Measurements from ENCODE around the gene FHL1. TPM values are rescaled to one million over a fixed set of nuclear protein-coding genes. Genes with fewer than 3 reads are reported as not detected.

FHL1 gene
- total RNA-seq, 1 donor from 2014 or later: 37.3 TPM

- no peak for TF ChIP-seq CTCF (IDR thresholded peaks at IDR 0.05; ENCODE audit: insufficient read depth, low read length, poor library complexity, severe bottlenecking)
- H3K27me3 ChIP-seq (ENCODE audit: control insufficient read depth, insufficient read depth, low read length): no peaks in the 10 kb centered on the region
- DNase-seq (ENCODE audit: low read depth): no peak
- H3K36me3 ChIP-seq (ENCODE audit: control insufficient read depth, insufficient read depth, low read length): no peaks in the 10 kb centered on the region
- no peak overlapping the region for H3K4me3 ChIP-seq (ENCODE audit: low read depth, low read length)
These were observed 7.7 kb downstream of the FHL1 start for GRCh38 chrX:136154998-136155397.

- no peak for DNase-seq (ENCODE audit: low read depth)
- Histone ChIP-seq H3K27me3 (ENCODE audit: control insufficient read depth, insufficient read depth, low read length) (no peaks in the 10 kb centered on the region), H3K36me3 (ENCODE audit: control insufficient read depth, insufficient read depth, low read length) (no peaks in the 10 kb centered on the region), H3K4me3 (ENCODE audit: low read depth, low read length) (no peak overlapping the region)
- TF ChIP-seq CTCF (IDR thresholded peaks at IDR 0.05; ENCODE audit: insufficient read depth, low read length, poor library complexity, severe bottlenecking): no peak
These were observed 9.3 kb downstream of the FHL1 start for GRCh38 chrX:136156560-136157117.

GRCh38 chrX:136157187-136157586, 9.9 kb downstream of the FHL1 start:
- Histone ChIP-seq H3K27me3 (ENCODE audit: control insufficient read depth, insufficient read depth, low read length) (no peaks in the 10 kb centered on the region), H3K4me3 (ENCODE audit: low read depth, low read length) (no peak overlapping the region), H3K36me3 (ENCODE audit: control insufficient read depth, insufficient read depth, low read length) (no peaks in the 10 kb centered on the region)
- no peak for TF ChIP-seq CTCF (IDR thresholded peaks at IDR 0.05; ENCODE audit: insufficient read depth, low read length, poor library complexity, severe bottlenecking)
- no peak for DNase-seq (ENCODE audit: low read depth)

GRCh38 chrX:136158685-136159084, 11.4 kb downstream of the FHL1 start:
- Histone ChIP-seq H3K36me3 (ENCODE audit: control insufficient read depth, insufficient read depth, low read length) (no peaks in the 10 kb centered on the region), H3K27me3 (ENCODE audit: control insufficient read depth, insufficient read depth, low read length) (no peaks in the 10 kb centered on the region), H3K4me3 (ENCODE audit: low read depth, low read length) (no peak overlapping the region)
- TF ChIP-seq CTCF (IDR thresholded peaks at IDR 0.05; ENCODE audit: insufficient read depth, low read length, poor library complexity, severe bottlenecking): no peak
- DNase-seq (ENCODE audit: low read depth): no peak

- no peaks in the 10 kb centered on the region for H3K27me3 ChIP-seq (ENCODE audit: control insufficient read depth, insufficient read depth, low read length)
- no peaks in the 10 kb centered on the region for H3K36me3 ChIP-seq (ENCODE audit: control insufficient read depth, insufficient read depth, low read length)
- TF ChIP-seq CTCF (IDR thresholded peaks at IDR 0.05; ENCODE audit: insufficient read depth, low read length, poor library complexity, severe bottlenecking): no peak
- H3K4me3 ChIP-seq (ENCODE audit: low read depth, low read length): no peak overlapping the region
- DNase-seq (ENCODE audit: low read depth): no peak
These were observed 12.3 kb downstream of the FHL1 start for GRCh38 chrX:136159611-136160025.

Measured in kidney epithelial cell (primary cell).